Esophagus muscularis mucosa (tissue), 4 donors: Measurements from ENCODE around the gene UBP1. TPM values are rescaled to one million over a fixed set of nuclear protein-coding genes. Genes with fewer than 3 reads are reported as not detected.
"Not testable (repeated sequence)": the region's sequence is repeated elsewhere in the genome, so short reads cannot be mapped to it uniquely, and the experiment has no call there.

Source experiments
- DNase-seq: peaks from one replicate; pipeline ENCODE4 v3.0.0-alpha.2; 2017; ENCODE audit errors: extremely low spot score
- H3K27ac ChIP-seq, 4 donors: fragments of 200-600 bp; sonication (generic); replicated peaks in 1 of 4; 1 replicate in 3 of 4; 2 replicates in 1 of 4; pipeline ENCODE4 v1.5.1; 2016 to 2019; ENCODE audit warnings: mild to moderate bottlenecking in 1 of 4
- H3K27me3 ChIP-seq, 4 donors: fragments of 200-600 bp; sonication (generic); one replicate each; pipeline versions ENCODE4 v1.5.1 to v1.6.0; 2016 to 2019
- H3K36me3 ChIP-seq, 4 donors: fragments of 200-600 bp; sonication (generic); one replicate each; pipeline ENCODE4 v1.5.1; 2016 to 2019
- H3K4me1 ChIP-seq, 4 donors: fragments of 200-600 bp; sonication (generic); one replicate each; pipeline ENCODE4 v1.5.1; 2016 to 2019
- H3K4me3 ChIP-seq, 4 donors: fragments of 200-600 bp; sonication (generic); 1 replicate in 2 of 4; 2 replicates in 2 of 4; pipeline ENCODE4 v1.5.1; 2016 to 2019; ENCODE audit warnings: mild to moderate bottlenecking in 4 of 4, moderate library complexity in 1 of 4
- H3K9me3 ChIP-seq, 4 donors: fragments of 200-600 bp; sonication (generic); 1 replicate in 3 of 4; 2 replicates in 1 of 4; pipeline ENCODE4 v1.5.1; 2016 to 2019
- CTCF ChIP-seq, 3 experiments: fragments of 200-600 bp in 2 of 3; fragments of 450-650 bp in 1 of 3; sonication (generic) in 2 of 3; IDR thresholded peaks; one replicate each; pipeline ENCODE4 v1.5.1; 2017 to 2019; ENCODE audit warnings: antibody characterized with exemption in 3 of 3, mild to moderate bottlenecking in 2 of 3, moderate library complexity in 1 of 3
- EP300 ChIP-seq: sonication (generic); formaldehyde crosslinking; IDR thresholded peaks from one replicate; pipeline ENCODE4 v1.6.1; 2017; ENCODE audit warnings: antibody characterized with exemption
- POLR2A ChIP-seq: fragments of 450-650 bp; IDR thresholded peaks from one replicate; pipeline ENCODE4 v1.6.1; 2017; ENCODE audit warnings: antibody characterized with exemption, moderate library complexity, mild to moderate bottlenecking, low read depth
- POLR2AphosphoS5 ChIP-seq, 2 donors: sonication (generic); formaldehyde crosslinking; IDR thresholded peaks; one replicate each; pipeline ENCODE4 v1.6.1; 2017; ENCODE audit warnings: antibody characterized with exemption in 2 of 2
- WGBS: methylation state at CpG from one replicate; pipeline ENCODE4 v1.1.5; 2018; 5-methylcytosine and 5-hydroxymethylcytosine counted together
- intact Hi-C: fragments of 100-400 bp; cut with DNase I; formaldehyde crosslinking; loops from one replicate; pipeline ENCODE4 v1.15.1; 2023
- total RNA-seq, 4 donors: library from RNA; depleted of rRNA; stranded (reverse); fragments of >200 nt; gene quantifications; one replicate each; pipeline versions ENCODE4 v1.1.0 to v1.2.1, GENCODE V29; 2016

Gene UBP1
- total RNA-seq, 4 donors from 2014 or later: 68.4 to 78.3 (median 76.9) TPM

- H3K27me3 ChIP-seq: no peaks in the 10 kb centered on the region
- DNase-seq: no peak
- WGBS: 90% methylated on average over 2 of the region's 2 CpGs
- no peaks in the 10 kb centered on the region for H3K9me3 ChIP-seq
- H3K27ac ChIP-seq: no peak overlapping the region
- no peaks in the 10 kb centered on the region for H3K36me3 ChIP-seq
- H3K4me3 ChIP-seq: no peak overlapping the region
- TF ChIP-seq EP300 (no peak), CTCF (IDR thresholded peaks at IDR 0.05) (no peak)
- no peaks in the 10 kb centered on the region for H3K4me1 ChIP-seq
- intact Hi-C loops: no loop called here
Measured at GRCh38 chr3:33474896-33475295, 34.7 kb upstream of the UBP1 start.

- no peak for DNase-seq
- H3K4me1 ChIP-seq: no peaks in the 10 kb centered on the region
- TF ChIP-seq EP300 (no peak), POLR2AphosphoS5 (IDR thresholded peaks at IDR 0.05) (no peak), CTCF (IDR thresholded peaks at IDR 0.05) (no peak), POLR2A (no peak)
- H3K27me3 ChIP-seq: no peaks in the 10 kb centered on the region
- H3K36me3 ChIP-seq: no peaks in the 10 kb centered on the region
- 95% methylated on average over 2 of the region's 2 CpGs for WGBS
- no peaks in the 10 kb centered on the region for H3K9me3 ChIP-seq
- intact Hi-C loops: no loop called here
- H3K4me3 ChIP-seq: no peak overlapping the region
- H3K27ac ChIP-seq: no peak overlapping the region
Measured at GRCh38 chr3:33473813-33474212, 33.6 kb upstream of the UBP1 start.

GRCh38 chr3:33467786-33468185 is 27.6 kb upstream of the UBP1 start:
- intact Hi-C loops: no loop called here
- Histone ChIP-seq H3K27me3 (no peaks in the 10 kb centered on the region), H3K36me3 (no peaks in the 10 kb centered on the region), H3K4me3 (no peak overlapping the region), H3K4me1 (no peaks in the 10 kb centered on the region), H3K9me3 (no peaks in the 10 kb centered on the region), H3K27ac (no peak overlapping the region)
- 90% methylated on average over 3 of the region's 3 CpGs for WGBS
- TF ChIP-seq POLR2A: no peak
- TF ChIP-seq EP300: no peak
- no peak for TF ChIP-seq CTCF (IDR thresholded peaks at IDR 0.05)
- no peak for TF ChIP-seq POLR2AphosphoS5 (IDR thresholded peaks at IDR 0.05)
- no peak for DNase-seq

GRCh38 chr3:33461097-33461496 is 20.9 kb upstream of the UBP1 start:
- Histone ChIP-seq H3K36me3 (no peaks in the 10 kb centered on the region), H3K9me3 (peaks cover 0 to 12% (median 5%) of the 10 kb centered on the region in 4 donors), H3K27ac (no peak overlapping the region), H3K27me3 (no peaks in the 10 kb centered on the region), H3K4me1 (no peaks in the 10 kb centered on the region), H3K4me3 (no peak overlapping the region)
- intact Hi-C loops: no loop called here
- TF ChIP-seq POLR2AphosphoS5 (IDR thresholded peaks at IDR 0.05) (no peak), EP300 (no peak), CTCF (IDR thresholded peaks at IDR 0.05) (no peak), POLR2A (no peak)
- no peak for DNase-seq
- WGBS: 93% methylated on average over 2 of the region's 2 CpGs

- H3K27ac ChIP-seq, H3K36me3 ChIP-seq, DNase-seq, H3K27me3 ChIP-seq, H3K4me3 ChIP-seq, H3K4me1 ChIP-seq, intact Hi-C loops: not testable (repeated sequence)
- WGBS: 95% methylated on average over 4 of the region's 4 CpGs
- peaks cover 0 to 12% (median 5%) of the 10 kb centered on the region in 4 donors for H3K9me3 ChIP-seq
Measured at GRCh38 chr3:33459577-33459976, 19.4 kb upstream of the UBP1 start.
